ENCODE measurements around the gene CAMK2B. TPM values are rescaled to one million over a fixed set of nuclear protein-coding genes. Genes with fewer than 3 reads are reported as not detected.

The CAMK2B gene
- polyA plus RNA-seq, 2 of the 4 experiments (the other 2 are of a cell fraction) = 0.17 TPM; not detected in 1

GRCh38 chr7:44247868-44248651, 77.3 kb downstream of the CAMK2B start:
- Histone ChIP-seq H3K4me1 (no peaks in the 10 kb centered on the region), H3K4me3 (no peak overlapping the region), H3K4me2 (no peak overlapping the region), H3K27ac (no peak overlapping the region), H3K9me3 (no peaks in the 10 kb centered on the region)
- TF ChIP-seq TP53 (CRISPR knock-in tag; IDR thresholded peaks at IDR 0.05) = no peak
- no peak for TF ChIP-seq BCL3 (IDR thresholded peaks at IDR 0.05)
- no peak for TF ChIP-seq REST (IDR thresholded peaks at IDR 0.05)
- TF ChIP-seq ZNF302 (CRISPR knock-in tag; IDR thresholded peaks at IDR 0.05) = no peak
- no peak for TF ChIP-seq PBX3 (IDR thresholded peaks at IDR 0.05)
- TF ChIP-seq POLR2A (IDR thresholded peaks at IDR 0.05; ENCODE audit: low read length) = no peak
- TF ChIP-seq RFX5 (IDR thresholded peaks at IDR 0.05) = no peak
- TF ChIP-seq FOXS1 (CRISPR knock-in tag; IDR thresholded peaks at IDR 0.05) = no peak
- TF ChIP-seq ZSCAN20 (CRISPR knock-in tag; IDR thresholded peaks at IDR 0.05) = no peak
- TF ChIP-seq CEBPB (IDR thresholded peaks at IDR 0.05) = no peak
- TF ChIP-seq KDM5A (IDR thresholded peaks at IDR 0.05) = no peak
- TF ChIP-seq CBX8 (IDR thresholded peaks at IDR 0.05) = no peak
- no peak for TF ChIP-seq MAFK (IDR thresholded peaks at IDR 0.05; ENCODE audit: partially characterized antibody)
- TF ChIP-seq JUN (IDR thresholded peaks at IDR 0.05) = no peak
- DNase-seq (ENCODE audit: low read depth in 1 of 2, low spot score in 1 of 2) = no peak
- no peak for FAIRE-seq
- WGBS (ENCODE audit: missing lambda C conversion rate) = 41% methylated on average over 5 of the region's 10 CpGs
- ChIA-PET POLR2A (no interaction called here), CTCF (no interaction called here)
- ATAC-seq = no peak

- WGBS (ENCODE audit: missing lambda C conversion rate) = 69% methylated on average over 7 of the region's 7 CpGs
- ChIA-PET CTCF (no interaction called here), POLR2A (no interaction called here)
- H3K4me3 ChIP-seq = no peak overlapping the region
- no peaks in the 10 kb centered on the region for H3K9me3 ChIP-seq
- no peak for DNase-seq (ENCODE audit: low read depth in 1 of 2, low spot score in 1 of 2)
- no peak overlapping the region for H3K4me2 ChIP-seq
- H3K4me1 ChIP-seq = no peaks in the 10 kb centered on the region
- H3K27ac ChIP-seq = no peak overlapping the region
- no peak for ATAC-seq
- FAIRE-seq = no peak
- no peak for TF ChIP-seq E2F6 (IDR thresholded peaks at IDR 0.05; ENCODE audit: borderline replicate concordance, low read depth)
- no peak for TF ChIP-seq TFCP2L1 (CRISPR knock-in tag; IDR thresholded peaks at IDR 0.05)
- TF ChIP-seq RCOR1 (IDR thresholded peaks at IDR 0.05; ENCODE audit: low read depth, low read length) = no peak
- no peak for TF ChIP-seq MAZ (IDR thresholded peaks at IDR 0.05; ENCODE audit: borderline replicate concordance, low read depth, low read length)
- no peak for TF ChIP-seq RARB (CRISPR knock-in tag; IDR thresholded peaks at IDR 0.05)
- no peak for TF ChIP-seq MAFK (IDR thresholded peaks at IDR 0.05; ENCODE audit: partially characterized antibody)
Measured at GRCh38 chr7:44246396-44247113, 78.8 kb downstream of the CAMK2B start.
